IPS-18c (cell line): Measurements from ENCODE around the gene JMJD7.

Source experiments
- H3K4me3 ChIP-seq: 2 replicates; pipeline ENCODE4 v1.7.0; 2013; ENCODE audit warnings: low read depth, mild to moderate bottlenecking, low read length, moderate library complexity; ENCODE audit not compliant: insufficient read depth
- H3K9me3 ChIP-seq: one replicate; pipeline ENCODE4 v1.6.1; 2013; ENCODE audit warnings: mild to moderate bottlenecking, low read length, moderate library complexity; ENCODE audit not compliant: control insufficient read depth, insufficient read depth

The JMJD7 gene

DNA sequence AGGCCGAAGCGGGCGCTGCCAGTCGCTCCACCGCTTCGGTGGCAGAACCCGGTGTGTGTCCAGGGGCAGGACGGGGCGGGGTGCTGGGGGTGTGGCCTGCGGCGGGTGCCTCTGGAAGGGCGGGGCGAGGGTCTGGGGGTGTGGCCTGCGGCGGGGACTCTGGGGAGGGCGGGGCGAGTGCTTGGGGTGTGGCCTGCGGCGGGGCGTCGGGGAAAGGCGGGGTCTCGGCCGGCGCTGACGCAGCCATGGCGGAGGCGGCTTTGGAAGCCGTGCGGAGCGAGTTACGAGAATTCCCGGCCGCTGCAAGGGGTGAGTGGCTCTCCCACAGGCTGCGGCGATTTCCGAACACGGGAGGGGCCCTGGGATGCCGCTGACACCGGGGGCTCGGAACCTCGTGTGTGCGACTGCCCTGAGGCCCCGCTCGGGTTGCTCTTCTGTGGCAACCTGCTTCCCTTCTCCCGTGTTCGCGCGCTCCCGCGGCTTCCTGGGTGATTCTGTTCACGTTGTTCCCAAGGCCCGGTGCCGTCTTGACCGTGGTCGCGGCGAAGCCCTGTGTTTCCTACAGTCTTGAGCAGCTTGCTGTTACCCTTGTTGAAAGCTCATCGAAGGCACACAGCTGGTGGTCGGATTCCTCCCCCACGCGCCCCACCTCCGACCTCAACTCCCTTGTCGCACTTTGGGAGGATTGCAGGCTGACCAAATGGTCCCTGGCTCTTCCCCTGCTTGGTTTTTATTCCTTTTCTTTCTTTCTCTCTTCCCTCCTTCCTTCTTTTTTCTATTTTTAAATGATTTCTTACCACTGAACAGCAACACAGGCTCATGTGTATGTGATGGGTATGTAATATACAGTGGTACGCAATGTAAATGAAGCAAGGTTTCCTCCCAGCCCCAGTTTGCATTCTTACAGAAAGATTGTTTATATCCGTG is at the start of gene JMJD7:
Gene JMJD7 (plus strand): TSS at position 213 of the 927 bp plus-strand sequence. CDS start 33 bp downstream, at position 246.
- Histone ChIP-seq H3K9me3 (peaks cover 6% of the 10 kb centered on the region), H3K4me3 (peak within 1 kb of the TSS; percentile 96)

- Histone ChIP-seq H3K4me3 (no peak overlapping the region), H3K9me3 (no peaks in the 10 kb centered on the region)
Measured at GRCh38 chr15:41778521-41778920, 49.4 kb upstream of the JMJD7 start.

- Histone ChIP-seq H3K9me3 (no peaks in the 10 kb centered on the region), H3K4me3 (no peak overlapping the region)
Measured at GRCh38 chr15:41779662-41780157, 48.2 kb upstream of the JMJD7 start.

- H3K9me3 ChIP-seq = no peaks in the 10 kb centered on the region
- no peak overlapping the region for H3K4me3 ChIP-seq
Measured at GRCh38 chr15:41780266-41780665, 47.6 kb upstream of the JMJD7 start.

DNA sequence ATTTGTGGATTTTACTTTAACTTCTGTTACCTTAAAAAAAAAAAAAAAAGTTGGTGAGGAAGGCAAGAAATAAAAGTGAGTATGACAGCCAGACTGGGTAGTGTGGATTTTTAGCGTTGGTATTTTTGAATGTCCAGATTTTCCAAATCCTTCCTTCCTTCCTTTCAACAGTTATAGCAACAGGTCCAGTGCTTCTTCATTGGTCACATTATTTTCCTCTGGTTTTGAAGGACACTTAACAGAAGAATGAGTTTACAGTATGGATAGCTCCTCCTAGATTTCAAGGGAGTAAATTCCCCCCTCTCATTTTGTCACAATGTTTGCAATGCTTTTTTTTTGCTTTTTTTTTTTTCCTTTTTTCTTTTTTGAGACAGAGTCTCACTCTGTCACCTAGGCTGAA is 47.2 kb upstream of the JMJD7 start:
- Histone ChIP-seq H3K9me3 (no peaks in the 10 kb centered on the region), H3K4me3 (no peak overlapping the region)

DNA sequence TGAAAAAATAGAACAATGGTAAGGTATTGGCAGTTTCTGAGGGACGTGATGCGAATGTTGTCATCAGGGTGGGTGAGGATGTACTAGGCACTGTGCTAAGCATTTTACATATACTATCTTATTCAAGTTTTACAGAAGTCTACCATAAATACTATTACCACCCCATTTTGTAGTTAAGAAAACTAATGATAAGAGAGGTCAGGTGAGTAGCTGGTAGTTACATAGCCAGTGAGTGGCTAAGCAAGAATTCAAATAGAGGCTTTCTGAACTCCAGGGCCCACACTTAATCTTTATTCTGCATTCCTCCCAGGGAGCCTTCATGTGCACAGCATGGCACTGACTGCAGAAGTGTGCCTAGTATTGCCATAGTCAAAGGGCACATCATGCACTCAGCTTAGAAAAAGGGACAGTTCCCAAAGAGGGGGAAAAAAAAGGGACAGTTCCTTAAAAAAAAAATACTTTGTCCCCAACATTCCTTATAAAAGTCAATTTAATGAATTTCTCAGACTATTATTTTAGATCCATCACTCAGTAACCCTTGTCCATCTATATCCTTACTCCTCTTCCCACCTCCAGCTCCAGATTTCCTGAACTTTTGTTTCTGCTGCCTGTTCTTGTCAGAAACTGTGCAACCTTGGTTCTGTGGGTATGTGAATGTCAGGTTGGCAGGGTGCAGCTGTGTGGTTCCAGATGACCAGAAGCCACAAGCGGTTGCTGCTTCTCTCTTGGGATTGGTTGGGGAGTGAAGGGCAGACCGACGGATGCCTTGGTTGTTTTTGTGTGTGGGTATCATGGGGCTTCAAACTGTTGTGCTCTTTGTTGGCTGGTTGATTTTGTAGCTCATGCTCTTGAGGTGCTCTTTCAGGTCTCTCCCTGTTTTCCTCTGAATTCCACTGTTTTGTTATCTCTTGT is 45.3 kb upstream of the JMJD7 start:
- H3K4me3 ChIP-seq = no peak overlapping the region
- H3K9me3 ChIP-seq = no peaks in the 10 kb centered on the region

- Histone ChIP-seq H3K9me3 (no peaks in the 10 kb centered on the region), H3K4me3 (no peak overlapping the region)
Measured at GRCh38 chr15:41783296-41783695, 44.6 kb upstream of the JMJD7 start.

- Histone ChIP-seq H3K4me3 (no peak overlapping the region), H3K9me3 (no peaks in the 10 kb centered on the region)
Measured at GRCh38 chr15:41788262-41788661, 39.6 kb upstream of the JMJD7 start.

GRCh38 chr15:41789236-41789635 is 38.7 kb upstream of the JMJD7 start:
- H3K9me3 ChIP-seq = no peaks in the 10 kb centered on the region
- H3K4me3 ChIP-seq = no peak overlapping the region

DNA sequence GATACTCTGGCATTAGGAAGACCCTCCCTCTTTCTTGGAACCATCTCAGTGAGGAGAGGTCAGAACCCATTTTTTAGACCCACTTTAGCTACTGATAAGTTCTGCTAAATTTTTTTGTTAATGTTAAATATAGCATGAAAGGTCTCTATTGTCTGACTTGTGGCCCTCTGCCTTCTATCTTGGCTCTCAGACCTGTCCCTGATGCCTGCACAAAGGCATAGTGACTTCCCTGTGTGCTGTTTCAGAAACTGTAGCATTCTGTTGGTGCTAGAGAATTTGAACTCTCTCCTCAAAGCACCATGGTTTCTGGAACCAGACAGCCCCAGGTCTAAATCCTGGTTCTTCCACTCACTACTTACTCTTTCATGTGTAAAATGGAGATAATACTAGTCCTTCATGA is 38.2 kb upstream of the JMJD7 start:
- no peak overlapping the region for H3K4me3 ChIP-seq
- no peaks in the 10 kb centered on the region for H3K9me3 ChIP-seq

DNA sequence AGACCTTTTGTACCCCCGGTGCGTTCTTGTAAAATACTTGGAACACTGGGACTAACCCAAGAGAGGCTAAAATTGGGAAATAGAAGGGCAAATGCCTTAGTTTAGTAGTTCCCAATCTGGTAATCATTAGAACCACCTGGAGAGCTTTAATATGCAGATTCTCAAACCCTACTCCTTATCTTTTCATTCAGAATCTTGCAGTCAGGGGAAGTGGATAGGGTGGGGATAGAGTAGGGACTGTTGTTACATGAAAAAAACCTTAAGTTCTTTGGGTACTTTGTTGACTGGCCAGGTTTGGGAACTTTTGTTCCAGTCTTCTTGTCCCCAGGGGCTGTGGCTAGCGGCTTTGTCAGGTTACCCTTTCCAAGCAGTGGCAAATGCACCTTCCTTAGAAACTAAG is 37.7 kb upstream of the JMJD7 start:
- Histone ChIP-seq H3K4me3 (no peak overlapping the region), H3K9me3 (no peaks in the 10 kb centered on the region)

DNA sequence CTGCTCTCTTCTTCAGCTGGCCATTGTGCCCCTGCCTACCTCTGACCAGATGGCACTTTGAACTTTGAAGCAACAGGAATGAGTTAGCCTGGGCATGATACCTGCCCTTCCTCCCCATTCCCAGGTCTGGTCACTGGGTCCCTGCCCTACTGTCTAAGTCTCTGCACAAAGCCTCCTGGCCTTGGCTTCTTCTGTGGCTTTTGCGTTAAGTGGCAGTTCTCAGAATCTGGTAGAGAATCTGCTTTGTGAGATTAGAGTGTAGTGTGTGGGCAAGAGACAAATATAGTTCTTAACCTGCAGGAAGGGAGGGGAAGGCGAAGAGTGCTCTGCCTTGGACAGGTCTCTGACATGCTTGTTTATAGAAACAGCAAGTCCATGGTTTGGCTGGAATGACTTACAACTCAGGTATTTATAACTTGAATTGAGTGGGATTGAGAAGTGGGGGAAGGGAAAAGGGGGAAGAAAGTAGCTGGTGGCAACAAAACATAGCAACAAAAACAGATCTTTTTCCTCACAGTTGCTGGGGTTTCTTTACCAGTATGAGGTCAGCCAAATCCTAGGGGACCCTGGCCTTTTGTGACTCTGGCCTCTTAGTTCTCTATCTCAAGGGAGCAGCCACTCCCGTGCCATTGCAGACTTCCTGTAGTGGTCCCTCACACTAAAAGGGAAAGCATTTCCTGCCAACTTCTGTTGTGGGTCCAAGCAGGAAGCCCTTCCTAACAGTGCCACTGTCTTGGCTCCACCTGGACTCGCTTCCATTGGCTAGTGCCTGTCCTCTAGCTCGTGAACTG is 36.9 kb upstream of the JMJD7 start:
- H3K4me3 ChIP-seq = no peak overlapping the region

DNA sequence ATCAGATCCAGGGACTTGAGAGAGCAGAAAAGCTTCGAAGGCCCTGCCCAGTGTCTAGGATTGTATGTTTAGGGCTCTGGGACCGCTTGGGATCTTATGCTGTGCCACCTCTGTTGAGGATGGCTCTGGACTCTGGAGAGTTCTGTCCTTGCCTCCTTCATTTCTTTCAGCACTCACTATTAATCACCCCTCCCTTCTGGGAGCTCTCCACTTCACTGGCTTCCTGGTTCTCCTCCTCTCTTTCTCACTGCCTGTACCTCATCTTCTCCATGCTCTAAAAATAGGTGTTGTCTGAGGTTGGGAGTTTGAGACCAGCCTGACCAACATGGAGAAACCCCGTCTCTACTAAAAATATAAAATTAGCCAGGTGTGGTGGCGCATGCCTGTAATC is 36.4 kb upstream of the JMJD7 start:
- Histone ChIP-seq H3K4me3 (no peak overlapping the region), H3K9me3 (no peaks in the 10 kb centered on the region)

More for the DNA sequence above, 36.9 kb upstream of the JMJD7 start:
- no peaks in the 10 kb centered on the region for H3K9me3 ChIP-seq

GRCh38 chr15:41792000-41792637 is 35.8 kb upstream of the JMJD7 start:
- H3K9me3 ChIP-seq = no peaks in the 10 kb centered on the region
- H3K4me3 ChIP-seq = no peak overlapping the region

DNA sequence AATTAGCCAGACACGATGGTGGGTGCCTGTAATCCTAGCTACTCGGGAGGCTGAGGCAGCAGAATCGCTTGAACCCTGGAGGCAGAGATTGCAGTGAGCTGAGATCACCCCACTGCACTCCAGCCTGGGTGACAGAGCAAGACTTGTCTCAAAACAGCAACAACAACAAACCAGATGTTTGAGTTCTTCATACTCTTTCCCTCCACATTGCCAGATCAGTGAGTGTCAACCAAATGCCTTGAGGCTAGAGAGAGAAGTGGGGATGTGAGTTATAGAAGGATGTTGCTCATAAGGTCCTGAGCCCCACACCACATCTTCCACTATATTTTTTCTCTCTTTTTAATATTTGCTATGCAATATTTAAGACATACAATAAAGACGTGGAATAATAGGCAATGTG is 33.8 kb upstream of the JMJD7 start:
- no peak overlapping the region for H3K4me3 ChIP-seq
- no peaks in the 10 kb centered on the region for H3K9me3 ChIP-seq

DNA sequence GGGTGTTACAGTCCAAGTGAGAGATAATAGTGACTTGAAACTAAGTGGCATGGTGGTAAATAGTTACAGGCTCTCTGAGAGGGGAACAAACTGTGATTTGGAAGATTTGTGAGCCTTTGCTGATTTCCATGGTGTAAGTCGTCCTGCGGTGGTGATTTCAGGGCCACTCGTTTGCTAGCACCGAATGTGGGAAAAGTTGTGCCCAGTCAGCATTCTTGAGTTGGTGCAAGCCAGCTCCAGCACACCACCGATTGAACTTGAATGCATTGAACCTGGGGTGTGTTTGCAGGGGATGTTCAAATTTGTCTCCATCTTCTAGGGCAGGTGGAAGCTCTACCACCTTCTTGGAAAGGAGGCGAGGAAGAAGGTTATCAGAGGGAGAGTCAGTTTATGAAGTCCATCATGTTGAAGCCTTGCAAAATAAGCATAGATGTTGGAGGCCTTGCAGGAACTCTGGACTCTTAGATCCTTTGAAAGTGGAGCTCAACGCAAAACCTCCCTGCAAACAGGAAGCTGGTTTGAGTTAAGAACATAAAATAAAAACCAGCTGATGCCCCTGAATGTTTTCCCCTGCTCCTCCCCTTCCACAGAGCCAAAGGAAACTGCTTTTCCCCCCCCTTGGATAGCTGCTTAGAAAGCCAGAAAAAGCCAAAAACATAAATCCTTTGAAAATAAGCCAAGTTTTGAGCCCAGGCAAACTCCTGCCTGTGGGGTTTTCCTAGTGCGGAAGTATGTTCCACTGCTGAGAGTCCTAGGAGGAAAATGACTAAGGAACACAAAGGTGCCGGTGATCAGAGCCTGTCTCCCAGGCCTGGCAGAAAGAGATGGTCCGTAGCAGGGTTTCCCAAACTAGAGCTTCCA is 31.7 kb upstream of the JMJD7 start:
- Histone ChIP-seq H3K9me3 (no peaks in the 10 kb centered on the region), H3K4me3 (no peak overlapping the region)
